NCI-H1417 treated with DMSO at 0.1 percent for 48 hours (cell line): Measurements from ENCODE around the gene RNU6-1.

Experiments used
- DNase-seq: peaks from one replicate; lab custom pipeline; 2025; lab: John Stamatoyannopoulos, UW

RNU6-1 gene

DNA sequence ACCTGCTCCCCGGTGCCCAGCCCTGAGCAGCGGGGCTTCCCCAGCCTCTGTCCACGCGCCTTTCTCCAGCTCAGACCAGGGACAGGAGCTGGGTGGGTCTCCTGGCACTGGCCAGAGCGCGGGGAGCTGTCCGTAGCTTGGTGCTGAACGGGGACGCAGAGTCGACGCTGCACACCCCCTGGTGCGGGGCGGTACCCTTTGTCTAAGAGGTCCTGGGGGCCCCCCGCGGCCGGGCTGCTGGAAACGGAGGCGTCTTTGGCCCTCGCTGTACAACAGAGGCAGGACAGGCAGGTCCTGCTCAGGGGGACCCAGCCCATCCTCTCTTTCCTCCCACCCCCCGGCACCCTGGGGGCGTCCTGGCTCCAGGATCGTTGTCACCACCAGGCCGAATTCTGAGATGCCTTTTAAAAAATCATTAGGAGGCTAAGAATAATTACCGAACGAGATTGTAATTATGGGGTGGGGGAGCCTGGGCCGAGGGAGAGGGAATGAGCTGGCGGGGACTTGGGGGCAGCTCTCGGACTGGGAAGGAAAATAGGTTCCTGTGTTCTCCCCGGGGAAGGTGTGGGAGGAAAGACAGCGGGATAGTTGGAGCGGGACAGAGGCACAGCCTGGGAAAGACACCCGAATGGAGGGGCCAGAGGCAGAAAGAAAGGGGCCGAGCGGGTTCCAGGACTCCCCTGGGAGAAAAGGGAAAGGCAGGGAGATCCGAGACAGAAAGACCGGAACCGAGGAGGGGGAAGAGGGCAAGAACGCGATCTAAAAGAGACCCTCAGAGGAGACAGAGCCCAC lies 18.7 kb downstream of the RNU6-1 start:
- DNase-seq: no peak

DNA sequence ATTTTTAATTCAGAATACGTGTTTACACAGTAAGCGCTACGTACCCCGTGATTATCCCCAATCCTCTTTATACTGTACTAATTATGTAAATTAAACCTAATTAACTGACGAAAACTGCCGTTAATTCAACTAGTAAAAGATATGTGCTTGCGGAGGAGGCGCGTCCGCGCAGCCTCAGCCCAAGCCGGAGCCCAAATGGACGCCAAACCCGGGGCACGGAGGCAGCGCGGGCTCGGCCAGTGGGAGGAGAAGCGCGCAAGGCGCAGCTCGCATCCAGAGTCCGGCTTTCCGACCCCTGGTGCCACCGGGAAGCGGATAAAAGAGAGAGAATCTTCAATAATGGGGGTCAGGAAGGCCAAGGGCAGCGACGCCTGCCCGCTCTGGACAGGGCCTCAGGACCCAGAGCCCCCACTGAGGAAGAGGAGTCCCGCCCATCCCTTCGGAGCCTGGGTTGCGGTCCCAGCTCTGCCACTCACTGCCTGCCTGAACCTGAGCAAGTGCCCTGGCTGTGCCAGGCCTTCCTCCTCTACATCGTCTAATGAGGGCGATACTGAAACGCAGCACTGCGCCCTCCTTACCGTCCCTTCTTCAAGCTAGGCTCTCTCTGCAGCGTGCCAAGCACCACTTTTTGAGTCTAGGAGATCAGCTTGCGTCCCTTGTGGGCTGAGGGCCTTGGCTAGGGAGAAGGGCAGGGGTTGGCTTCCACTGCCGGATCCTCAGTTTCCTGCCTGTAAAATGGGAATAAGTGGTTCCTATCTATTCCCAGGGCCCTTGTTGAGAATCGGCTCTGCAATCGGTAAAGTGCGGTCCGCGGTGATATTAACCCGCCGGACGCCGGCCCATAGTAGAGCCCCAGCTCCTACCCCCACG lies 19.5 kb downstream of the RNU6-1 start:
- no peak for DNase-seq

DNA sequence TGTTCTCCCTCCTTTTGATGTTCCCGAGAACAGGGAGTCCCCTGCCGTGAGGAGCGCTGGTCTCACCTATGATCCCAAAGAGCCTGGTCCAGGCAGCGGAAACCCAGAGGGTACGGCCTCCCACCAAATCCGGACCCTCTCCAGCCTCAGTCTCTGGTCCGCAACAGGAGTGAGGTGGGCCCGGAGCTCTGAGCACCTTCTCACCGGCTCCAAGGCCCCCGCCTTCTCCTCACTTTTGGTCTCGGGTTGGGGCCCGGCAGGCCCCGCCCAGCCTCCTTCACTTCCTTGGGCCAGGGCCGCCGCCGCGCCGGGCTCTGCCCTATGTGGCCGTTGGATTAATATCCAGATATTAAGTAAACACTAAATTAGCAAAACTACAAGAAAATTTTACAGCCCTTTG lies 20.2 kb downstream of the RNU6-1 start:
- no peak for DNase-seq

DNA sequence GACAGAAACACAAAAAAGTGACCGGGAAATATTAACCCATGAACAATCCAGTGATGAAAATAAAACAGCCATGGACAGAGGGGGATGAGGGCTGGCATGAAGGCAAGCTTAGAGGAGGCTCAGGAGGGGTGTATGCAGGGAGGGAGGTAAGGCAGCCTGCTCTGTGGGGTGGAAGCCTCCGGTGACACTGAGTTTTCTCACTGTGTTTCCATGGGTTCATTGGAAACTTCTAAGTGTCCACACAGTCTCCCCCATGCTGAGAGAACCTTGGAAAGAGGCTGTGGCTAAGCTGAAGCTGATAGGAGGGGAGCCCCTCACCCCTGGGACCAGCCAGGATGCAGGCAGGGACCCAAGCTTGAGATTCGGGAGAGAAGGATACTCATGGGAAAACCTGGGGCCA lies 21.4 kb downstream of the RNU6-1 start:
- DNase-seq: no peak

DNA sequence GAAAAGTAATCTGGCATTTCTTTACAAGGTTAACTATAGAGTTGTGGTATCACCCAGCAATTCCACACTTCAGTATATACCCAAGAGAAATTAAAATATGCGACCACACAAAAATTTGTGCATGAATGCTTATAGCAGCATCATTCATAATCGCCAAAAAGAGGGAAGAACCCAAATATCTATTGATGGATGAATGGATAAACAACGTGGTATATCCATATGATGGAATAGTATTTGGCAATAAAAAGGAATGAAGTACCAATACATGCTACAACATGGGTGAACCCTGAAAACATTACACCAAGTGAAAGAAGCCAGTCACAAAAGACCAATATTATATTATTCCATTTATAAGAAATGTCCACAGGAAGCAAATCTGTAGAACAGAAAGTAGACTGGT lies 23.2 kb downstream of the RNU6-1 start:
- DNase-seq: no peak

DNA sequence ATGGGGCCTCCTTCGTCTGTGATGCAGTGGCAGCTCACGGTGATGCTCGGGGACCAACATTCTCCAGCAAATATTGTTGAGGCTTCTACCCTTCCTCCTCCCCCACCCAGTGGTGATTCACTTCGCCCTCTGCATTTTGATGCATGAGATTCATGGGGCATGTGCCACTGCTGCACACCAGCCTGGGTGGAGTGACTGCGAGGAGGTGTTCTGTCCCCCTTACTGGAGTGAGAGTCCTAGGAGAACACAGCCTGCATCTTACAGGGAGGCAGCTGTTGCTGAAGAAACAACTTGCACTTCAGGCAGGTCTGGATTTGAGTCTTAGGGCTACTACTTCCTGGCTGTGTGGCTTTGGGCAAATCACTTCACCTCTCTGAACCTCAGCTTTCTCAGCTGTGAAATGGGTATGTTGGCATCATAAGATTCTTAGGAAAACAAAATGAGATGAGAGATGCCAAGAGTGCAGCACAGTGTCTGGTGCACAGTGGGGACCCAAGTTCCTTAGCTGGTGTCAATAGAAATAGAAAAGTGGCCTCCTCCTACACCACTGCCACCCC lies 24.7 kb downstream of the RNU6-1 start:
- DNase-seq: no peak

DNA sequence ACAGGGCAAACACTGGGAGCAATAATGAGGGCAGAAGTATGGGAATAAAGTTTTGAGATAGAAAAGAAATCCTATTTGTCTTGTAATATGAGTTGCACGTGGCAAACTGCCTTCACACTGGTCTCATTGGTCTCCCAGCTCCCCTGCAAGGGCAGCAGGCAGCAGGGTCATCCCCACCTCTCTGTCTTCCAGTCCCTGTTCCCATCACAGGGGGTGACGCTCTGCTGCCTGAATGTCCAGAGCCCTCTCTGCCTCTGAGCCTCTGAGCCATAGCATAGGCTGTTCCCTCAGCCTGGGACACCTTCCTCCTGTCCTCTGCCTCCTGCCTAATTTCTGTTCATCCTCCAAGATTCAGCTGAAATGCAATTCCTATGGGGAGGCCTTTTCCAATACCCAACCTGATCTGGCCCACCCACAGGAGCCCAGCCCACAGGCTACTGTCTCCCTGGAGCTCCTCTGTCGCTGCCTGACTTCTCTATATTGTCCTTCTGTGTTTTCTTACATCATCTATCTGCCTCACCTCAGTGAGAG lies 26.7 kb downstream of the RNU6-1 start:
- no peak for DNase-seq

DNA sequence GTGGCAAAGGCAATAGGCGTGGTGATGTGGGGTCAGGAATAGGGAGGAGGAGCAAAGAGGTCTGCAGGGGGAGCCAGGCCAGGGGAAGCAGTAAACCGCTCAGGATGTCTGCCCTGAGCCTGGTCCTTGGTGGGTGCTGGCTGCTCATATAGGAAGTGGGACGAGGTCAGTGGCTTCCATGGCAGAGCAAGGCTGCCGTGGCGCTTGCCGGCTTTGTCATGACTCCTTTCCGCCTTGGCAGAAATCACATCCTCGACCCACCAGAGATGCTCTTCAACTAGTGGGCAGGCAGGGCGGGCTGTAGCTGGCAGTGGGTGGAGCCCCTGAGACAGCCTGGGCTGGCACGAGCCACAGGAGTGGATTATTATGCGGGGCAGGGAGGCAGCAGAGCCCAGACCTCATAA lies 27.6 kb downstream of the RNU6-1 start:
- DNase-seq: no peak

DNA sequence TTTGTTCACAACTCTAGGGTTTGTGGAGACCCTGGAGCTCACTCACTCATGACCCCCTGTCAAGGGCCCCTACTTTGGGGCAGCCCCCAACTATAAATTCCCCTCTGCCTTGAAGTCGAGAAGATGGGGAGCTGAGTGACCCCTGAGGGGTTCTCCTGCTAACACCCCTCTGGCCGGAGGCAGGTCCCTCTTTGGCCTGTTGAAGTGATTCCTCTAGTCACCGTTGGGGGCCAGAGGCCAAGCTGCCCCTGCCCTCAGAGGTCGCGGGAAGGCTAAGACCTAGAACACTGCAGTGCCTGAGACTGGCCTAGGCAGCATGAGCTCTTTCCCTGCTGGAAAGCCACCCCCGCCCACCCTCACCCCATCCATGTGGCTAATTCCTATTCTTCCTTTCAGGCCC lies 30.0 kb downstream of the RNU6-1 start:
- no peak for DNase-seq

DNA sequence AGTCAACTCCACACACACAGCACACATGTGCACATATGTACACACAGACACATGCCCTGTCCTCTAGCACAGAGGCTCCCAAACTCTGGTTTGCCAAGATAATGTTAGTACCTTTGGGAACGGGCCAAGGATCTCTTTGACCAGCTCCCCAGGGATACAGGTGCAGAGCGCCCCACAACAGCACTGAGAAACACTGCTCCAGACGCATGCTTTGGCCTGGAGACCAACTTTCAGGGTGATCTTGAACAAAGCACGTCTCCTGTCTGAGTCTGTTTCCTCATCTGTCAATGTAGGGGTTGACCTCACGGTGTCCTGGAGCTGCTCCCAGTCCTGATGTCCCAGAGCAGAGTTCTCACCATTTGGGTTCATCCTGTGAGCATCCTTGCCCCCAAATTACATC lies 30.4 kb downstream of the RNU6-1 start:
- no peak for DNase-seq

DNA sequence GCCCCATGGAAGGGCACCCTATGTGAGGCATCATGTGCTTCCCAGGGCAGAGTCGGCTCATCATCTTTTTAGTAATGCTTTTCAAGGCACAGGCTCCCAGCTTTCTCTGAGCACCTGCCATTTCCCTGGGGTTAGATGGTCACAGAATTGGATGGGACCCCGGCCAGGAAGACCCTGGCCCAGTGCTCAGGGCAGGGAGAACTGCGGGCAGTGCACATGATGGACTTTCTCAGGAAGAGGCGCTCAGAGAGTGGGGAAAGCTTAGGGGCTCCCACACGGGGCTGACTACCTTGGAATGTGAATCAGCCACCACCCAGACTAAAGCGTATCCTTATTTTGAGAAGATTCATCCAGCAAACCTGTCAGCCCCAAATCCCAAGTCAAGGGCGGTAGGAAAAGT lies 31.0 kb downstream of the RNU6-1 start:
- no peak for DNase-seq

DNA sequence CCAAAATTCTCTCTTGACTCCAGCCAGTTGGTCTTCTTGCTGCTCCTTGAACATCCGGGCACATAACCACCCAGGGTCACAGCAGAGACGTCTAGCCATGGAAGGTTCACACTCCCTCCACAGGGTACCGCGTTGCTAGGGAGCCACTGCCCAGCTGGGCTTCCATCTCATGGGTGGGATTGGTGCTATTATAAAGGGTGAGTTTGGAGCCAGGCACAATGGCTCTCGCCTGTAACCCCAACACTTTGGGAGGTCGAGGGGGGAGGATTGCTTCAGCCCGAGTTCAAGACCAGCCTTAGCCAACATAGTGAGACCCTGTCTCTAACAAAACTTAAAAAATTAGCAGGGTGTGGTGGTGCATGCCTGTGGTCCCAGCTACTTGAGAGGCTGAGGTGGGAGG lies 32.0 kb downstream of the RNU6-1 start:
- no peak for DNase-seq

DNA sequence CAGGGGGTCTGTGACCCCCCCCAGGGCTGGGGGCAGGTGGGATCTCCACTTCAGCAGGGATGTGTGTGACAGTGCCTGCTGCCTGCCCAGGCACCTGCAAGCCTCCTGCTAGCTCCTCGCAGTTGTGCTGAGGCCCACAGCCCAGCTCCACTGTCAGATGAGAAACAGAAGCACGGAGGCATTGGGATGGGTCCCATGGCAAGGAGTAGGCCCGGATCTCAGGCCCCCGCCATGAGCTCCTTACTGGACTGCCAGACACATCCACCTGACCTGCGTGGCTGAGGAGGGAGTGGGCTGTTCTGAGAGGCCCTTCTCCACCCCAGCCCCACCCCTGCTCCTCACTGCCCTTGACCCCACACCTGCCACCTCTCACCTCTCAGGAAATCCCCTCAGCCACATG lies 32.7 kb downstream of the RNU6-1 start:
- no peak for DNase-seq

DNA sequence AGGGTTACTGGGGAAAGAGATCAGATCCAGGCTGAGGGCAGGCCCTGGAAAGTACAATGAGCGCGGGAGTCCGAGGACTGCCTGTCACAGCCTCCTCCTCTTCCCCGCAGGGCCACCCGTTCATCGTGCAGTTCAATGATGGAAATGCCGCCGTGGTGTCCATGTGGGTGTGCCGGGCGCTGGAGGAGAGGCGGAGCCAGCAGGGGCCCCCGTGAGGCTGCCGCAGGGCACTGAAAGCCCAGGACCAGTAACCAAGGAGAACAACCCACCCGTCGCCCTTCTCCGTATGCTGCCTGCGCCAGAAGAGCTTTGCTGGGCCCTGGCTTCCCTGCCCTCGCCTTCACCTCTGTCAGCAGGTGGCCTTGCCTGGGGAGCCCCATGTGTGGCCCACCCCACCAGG lies 33.3 kb downstream of the RNU6-1 start:
- DNase-seq: no peak

DNA sequence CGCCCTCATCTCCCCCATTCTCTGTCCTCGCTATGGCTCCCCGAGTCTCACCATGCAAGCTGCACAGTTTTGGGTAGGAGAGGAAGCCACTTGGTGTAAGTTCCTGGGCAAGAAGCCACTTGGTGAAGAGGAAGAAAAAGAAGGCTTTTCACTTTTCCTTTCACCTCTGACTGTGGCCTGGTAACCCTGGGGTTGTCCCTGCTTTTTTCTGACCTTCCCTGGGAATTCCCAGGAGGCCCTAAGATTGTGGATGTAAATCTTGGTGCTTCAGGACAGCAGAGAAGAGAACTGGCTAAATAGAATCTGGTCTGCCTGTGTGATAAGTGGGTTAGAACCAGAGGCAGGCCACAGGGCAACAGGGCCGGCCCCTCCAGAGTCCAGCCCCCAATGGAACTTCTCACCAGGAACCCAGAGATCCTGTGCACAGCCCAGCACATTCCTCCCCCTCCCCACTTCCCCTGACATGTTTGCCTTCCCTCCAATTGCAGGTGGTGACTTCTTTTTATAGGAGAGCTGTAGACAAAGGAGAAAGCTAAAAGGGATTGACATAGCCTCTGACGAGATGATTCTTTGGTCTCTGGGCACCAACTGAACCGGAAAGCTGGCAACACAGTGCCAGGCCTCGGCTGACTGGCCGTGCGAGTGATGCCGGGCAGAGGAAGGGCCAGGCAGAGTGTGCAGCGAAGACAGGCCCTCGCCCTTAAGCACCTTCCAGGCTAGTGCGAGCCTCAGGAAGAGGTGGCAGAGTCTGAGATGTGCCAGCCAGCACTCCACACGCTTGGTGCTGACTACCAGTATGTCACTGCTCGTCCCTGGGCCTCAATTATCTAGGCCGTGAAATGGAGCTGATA lies 34.0 kb downstream of the RNU6-1 start:
- DNase-seq: no peak

DNA sequence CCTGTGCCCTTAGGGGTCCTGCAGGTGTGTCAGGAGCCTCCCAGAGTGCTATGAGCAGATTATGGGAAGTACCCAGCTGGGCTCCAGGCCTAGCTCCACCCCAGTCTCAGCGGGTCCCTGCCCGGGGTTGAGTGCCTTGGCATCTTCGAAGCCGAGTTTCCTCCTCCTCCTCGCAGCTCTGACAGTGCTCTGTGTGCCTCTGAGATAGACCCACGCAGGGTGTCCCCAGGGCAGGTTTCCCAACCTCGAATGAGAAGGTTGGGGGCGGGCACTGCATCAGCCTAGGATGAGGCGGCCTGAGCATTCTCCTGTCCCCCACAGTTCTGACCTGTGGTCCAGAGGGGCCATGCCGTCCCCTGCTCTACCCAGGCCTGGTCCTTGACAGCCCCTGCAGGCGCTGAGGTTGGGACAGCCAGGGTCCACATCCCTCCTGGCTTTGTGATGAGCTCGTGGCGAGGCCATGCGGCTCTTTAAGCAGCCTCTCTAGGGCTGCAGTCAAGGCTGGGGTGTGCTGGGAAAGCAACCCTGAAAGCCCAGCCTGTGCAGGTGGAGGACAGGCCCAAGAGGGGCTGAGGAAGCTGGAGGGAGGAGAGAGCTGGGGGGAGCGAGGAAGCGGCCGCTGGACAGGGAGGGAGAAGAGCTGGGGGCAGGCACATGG lies 34.7 kb downstream of the RNU6-1 start:
- DNase-seq: no peak

DNA sequence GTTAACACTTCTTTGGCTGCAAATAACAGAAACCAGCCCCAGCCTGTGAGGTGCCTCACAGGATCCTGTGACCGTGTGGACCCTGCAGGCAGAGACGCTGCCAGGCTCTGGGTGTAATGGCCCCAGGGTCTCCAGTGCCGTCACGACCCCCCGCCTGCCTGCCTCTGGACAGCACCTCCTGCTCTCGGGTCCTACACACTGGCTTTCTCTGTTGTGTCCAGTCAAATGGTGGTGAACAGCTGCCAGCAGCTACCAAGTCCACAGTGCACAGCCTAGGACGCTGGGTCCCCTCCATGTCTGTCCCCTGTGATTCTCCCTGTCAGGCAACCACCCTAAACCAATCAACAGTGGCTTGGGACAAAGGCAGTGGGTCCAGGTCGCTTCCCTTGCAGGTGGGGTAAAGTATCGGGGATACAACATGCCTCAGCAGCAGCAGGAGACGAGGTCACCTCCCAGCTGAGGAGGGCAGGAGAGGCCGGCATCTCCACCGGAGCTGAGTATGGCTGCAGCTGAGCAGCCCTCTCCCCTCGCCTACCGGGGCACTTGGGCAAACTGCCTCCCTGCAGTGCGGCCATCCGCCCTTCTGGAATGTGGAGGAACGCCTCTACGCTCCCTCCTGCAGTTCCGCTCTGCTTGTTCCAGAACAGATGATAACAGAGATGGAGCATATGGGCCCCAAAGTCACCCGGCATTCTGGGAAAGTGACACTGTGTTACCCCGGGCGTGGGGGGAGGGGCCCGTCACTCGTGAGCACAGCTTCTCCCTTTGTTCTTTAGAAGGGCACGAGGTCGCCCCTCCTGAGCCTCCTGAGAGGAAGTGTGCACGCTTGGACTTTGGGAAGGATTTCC lies 35.6 kb downstream of the RNU6-1 start:
- no peak for DNase-seq

DNA sequence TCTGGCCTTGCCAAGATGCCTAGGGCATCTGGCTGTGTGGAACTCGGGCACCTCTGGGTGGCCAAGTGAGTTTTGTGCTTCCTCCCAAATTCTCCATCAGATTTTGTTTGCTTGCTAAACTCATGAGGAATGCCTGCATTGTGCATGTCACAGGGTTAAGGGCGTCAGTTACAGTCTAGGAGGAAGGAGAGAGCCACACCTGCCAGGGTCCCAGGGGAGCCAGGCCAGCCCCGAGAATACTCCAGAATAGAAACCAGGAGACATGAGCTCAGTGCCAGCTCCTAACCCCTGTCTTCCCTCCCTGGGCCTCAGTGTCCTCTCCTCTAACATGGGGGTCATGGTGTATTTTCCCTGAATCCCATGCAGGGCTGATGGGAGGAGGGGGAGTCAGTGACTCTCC lies 36.5 kb downstream of the RNU6-1 start:
- no peak for DNase-seq

DNA sequence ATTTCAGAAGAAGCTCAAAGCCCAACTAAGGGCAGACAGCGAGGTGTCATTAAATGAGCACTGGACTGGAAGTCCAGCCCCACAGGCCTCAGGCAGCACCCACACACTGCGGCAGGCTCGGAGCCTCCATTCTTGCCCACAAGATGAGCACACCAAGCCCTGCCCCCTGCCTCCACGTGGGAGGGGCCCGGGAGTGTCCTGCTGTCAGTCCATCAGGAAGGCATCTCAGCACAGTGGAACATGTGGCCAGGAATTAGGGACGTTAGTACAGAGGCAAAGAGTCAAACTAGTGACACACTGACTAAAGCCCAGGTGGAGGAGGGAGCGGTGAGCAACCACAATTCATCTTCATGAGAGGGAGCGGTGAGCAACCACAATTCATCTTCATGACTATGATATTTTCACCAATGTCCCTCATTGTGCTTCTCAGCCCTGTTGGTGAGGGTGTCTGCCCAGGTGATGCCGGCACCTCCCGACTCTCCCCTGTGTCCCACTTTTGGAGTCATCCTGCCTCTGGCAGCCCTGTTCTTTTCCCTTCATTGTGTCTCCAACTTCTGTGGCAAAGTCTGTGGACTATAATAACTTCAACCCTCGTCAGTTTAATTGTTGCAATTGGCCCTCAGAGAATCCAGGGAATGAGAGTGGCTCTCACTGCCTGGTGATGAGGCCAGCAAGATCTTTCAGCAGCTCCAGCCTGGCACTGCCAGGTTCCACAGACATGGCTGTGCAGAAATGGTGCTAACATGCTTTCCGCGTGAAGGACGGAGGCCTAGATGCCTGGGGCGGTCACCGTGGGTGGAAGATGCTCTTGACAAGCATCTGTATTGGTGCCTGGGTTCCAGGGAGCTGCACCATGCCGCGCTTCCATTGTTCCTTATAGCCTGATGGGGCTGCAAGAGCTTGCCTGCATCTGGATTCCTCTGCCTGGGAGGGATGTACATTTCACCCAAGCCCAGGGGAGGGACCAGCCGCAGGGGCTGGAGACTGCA lies 37.6 kb downstream of the RNU6-1 start:
- no peak for DNase-seq
